ENCODE data around the gene ZNF629. TPM values are rescaled to one million over a fixed set of nuclear protein-coding genes. Genes with fewer than 3 reads are reported as not detected.

ZNF629 gene
- total RNA-seq, 1 donor from 2014 or later = 24.3 TPM

Other genes starting within 250 kb of the ZNF629 start
- gene ZNF764, start 228.8 kb downstream of the ZNF629 start, total RNA-seq = 8.4 and 9.0 TPM in 2 replicates
- 7.4 and 8.7 TPM in 2 replicates for gene ZNF688, start 215.5 kb downstream of the ZNF629 start, total RNA-seq
- 8.0 and 8.7 TPM in 2 replicates for gene ZNF785, start 201.5 kb downstream of the ZNF629 start, total RNA-seq
- gene ZNF689, start 176.8 kb downstream of the ZNF629 start, total RNA-seq = 7.8 and 9.2 TPM in 2 replicates
- 13.0 and 13.7 TPM in 2 replicates for gene PRR14, start 136.2 kb downstream of the ZNF629 start, total RNA-seq
- 24.6 and 25.1 TPM in 2 replicates for gene FBRS, start 128.8 kb downstream of the ZNF629 start, total RNA-seq
- 13.9 TPM in 2 replicates for gene SRCAP, start 88.0 kb downstream of the ZNF629 start, total RNA-seq
- 34.4 and 42.1 TPM in 2 replicates for gene PHKG2, start 38.8 kb downstream of the ZNF629 start, total RNA-seq
- gene CFAP119, start 25.1 kb downstream of the ZNF629 start, total RNA-seq = 3.9 and 4.1 TPM in 2 replicates
- gene RNF40, start 24.9 kb downstream of the ZNF629 start, total RNA-seq = 67.8 and 69.5 TPM in 2 replicates
- 25.4 and 35.4 TPM in 2 replicates for gene BCL7C, start 106.9 kb upstream of the ZNF629 start, total RNA-seq
- 4.2 and 5.6 TPM in 2 replicates for gene CTF1, start 109.4 kb upstream of the ZNF629 start, total RNA-seq
- gene FBXL19, start 136.4 kb upstream of the ZNF629 start, total RNA-seq = 11.6 and 14.9 TPM in 2 replicates
- gene ORAI3, start 161.9 kb upstream of the ZNF629 start, total RNA-seq = 53.9 and 60.0 TPM in 2 replicates
- gene SETD1A, start 170.5 kb upstream of the ZNF629 start, total RNA-seq = 3.3 and 5.8 TPM in 2 replicates
- gene HSD3B7, start 198.0 kb upstream of the ZNF629 start, total RNA-seq = 98.3 and 128 TPM in 2 replicates
- 0.86 and 1.3 TPM in 2 replicates for gene STX1B, start 223.4 kb upstream of the ZNF629 start, total RNA-seq
- gene STX4, start 246.4 kb upstream of the ZNF629 start, total RNA-seq = 47.3 and 51.0 TPM in 2 replicates